Measurements from ENCODE around the gene RMI2.
"Not testable (repeated sequence)": the region's sequence is repeated elsewhere in the genome, so short reads cannot be mapped to it uniquely, and the experiment has no call there.

Gene RMI2

DNA sequence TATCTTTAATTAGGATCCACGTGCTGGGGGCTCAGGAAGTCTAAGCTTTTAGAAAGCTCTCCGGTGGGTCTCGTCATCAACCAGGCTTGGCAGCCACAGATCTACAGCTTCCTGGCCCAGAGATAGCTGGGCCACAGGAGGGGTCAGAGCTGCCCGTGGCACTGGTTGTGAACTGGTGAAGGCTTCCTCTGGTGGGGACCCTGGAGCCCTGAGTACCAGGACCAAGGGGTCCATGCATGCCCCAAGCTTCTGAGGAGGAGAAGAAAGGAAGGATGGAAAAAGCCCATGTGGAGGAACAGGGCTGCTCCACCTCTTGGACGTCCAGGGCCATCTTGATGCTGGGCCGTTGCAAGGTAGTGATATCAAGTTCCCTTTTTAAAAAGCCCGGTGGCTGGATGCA is 13.3 kb downstream of the RMI2 start:
- no peak for DNase-seq

DNA sequence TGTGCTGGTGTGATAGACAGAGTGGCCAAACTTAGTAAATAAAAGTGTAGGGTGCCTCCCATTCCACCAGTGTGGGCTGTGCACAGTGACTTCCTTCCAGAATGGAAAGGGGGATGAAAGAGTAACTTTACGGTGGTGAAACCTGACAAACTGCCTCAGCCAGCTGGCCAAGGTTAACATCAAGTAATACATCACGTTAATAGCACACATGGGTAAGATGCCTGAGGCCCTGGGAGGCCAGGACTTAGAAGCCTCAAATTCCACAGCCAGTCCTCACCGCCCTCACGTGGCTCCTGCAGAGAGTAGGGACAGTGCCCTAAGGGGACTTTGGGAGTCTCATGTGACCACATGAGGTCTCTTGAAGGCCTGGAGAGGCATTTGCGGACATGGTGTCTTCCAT is 14.1 kb downstream of the RMI2 start:
- no peak for DNase-seq

DNA sequence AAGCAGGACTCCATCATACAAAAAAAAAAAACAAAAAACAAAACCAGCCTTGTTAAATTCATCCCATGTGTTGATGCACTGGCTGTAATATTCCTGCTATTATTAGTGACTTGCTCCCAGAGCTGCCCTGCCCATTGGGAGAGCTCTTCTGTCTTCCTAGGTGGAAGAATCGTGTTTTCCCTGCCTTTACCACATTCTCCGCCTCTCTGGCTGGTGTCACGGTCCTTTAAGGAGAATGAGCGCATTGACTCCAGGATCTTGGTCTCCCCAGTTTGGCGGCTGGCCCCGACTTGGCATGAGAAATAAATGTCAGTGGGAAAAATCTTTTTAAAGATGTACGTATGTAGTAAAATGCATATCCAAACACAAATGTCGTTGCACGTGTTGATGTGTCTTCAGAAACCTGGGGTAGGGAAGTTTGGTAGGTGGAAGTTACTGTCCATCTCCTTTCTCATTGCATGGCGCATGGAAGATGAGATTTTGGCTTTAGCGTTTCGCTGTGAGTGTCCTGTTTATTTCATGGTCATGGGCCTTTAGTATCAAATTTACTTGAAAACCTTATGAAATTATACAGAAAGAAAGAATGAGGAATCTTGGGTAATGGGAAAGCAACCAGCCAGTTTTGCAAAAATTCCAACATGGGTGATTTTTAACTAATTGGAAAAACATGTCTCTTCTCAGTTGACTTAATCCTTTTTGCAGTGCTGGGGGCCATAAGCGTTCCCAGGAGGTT is 15.5 kb downstream of the RMI2 start:
- DNase-seq, result no peak

GRCh38 chr16:11361701-11362451 is 16.6 kb downstream of the RMI2 start:
- DNase-seq, result no peak

DNA sequence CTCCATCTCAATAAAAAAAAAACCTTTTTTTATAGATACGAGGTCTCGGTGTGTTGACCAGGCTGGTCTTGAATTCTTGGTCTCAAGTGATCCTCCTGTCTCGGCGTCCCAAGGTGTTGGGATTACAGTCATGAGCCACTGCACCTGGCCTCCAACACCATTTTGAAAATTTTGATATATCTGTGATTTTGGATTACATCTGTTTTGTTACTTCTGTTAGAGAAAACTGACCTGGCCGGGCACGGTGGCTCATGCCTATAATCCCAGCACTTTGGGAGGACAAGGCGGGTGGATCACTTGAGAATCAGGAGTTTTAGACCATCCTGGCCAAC is 18.6 kb downstream of the RMI2 start:
- DNase-seq, result no peak

- DNase-seq, result no peak
These were observed 22.2 kb downstream of the RMI2 start for GRCh38 chr16:11367483-11367906.

GRCh38 chr16:11370084-11370931 is 25.0 kb downstream of the RMI2 start:
- no peak for DNase-seq

- DNase-seq, result not testable (repeated sequence)
These were observed 25.6 kb downstream of the RMI2 start for GRCh38 chr16:11370932-11371279.

- no peak for DNase-seq
These were observed 27.0 kb downstream of the RMI2 start for GRCh38 chr16:11372073-11372828.

- no peak for DNase-seq
These were observed 27.6 kb downstream of the RMI2 start for GRCh38 chr16:11372829-11373306.

GRCh38 chr16:11374255-11374654 is 29.0 kb downstream of the RMI2 start:
- DNase-seq, result no peak

DNA sequence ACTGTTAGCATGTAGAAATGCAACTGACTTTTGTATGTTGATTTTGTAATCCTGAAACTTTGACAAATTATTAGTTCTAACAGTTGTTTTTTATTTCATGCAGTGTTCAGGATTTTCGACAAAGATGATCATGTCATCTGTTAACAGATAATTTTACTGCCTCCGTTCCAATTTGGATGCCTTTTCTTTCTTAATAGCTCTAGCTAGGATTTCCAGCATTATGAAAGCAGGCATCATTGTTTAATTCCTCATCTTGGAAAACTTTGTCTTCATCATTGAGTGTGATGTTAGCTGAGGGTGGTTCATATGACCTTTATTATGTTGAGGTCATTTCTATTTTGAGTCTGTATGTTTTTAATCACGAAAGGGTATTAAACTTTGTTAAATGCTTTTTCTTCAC is 31.9 kb downstream of the RMI2 start:
- no peak for DNase-seq

- DNase-seq, result not testable (repeated sequence)
These were observed 33.7 kb downstream of the RMI2 start for GRCh38 chr16:11378951-11379350.

- no peak for DNase-seq
These were observed 34.2 kb downstream of the RMI2 start for GRCh38 chr16:11379420-11379819.

DNA sequence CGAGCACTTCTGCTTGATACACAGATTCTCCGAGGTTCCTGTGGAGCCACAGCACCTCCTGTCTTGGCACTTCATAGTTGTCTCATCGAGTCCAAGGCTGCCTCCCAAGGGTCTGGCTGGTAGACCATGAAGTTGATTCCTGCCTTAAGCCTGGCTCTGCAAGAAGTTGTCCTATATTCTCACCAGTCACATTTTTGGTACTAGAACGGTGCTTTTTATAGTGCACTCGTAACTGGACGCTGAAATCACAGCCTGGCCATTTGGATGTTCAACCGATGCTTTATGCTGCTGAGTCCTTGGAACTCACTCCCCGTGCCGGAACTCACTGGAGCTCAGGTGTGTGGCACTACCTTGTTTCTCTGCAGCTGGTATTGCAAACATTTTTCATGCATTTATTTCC is 35.6 kb downstream of the RMI2 start:
- no peak for DNase-seq

- no peak for DNase-seq
These were observed 38.4 kb downstream of the RMI2 start for GRCh38 chr16:11383481-11384183.

- DNase-seq, result no peak
These were observed 39.1 kb downstream of the RMI2 start for GRCh38 chr16:11384184-11384955.

DNA sequence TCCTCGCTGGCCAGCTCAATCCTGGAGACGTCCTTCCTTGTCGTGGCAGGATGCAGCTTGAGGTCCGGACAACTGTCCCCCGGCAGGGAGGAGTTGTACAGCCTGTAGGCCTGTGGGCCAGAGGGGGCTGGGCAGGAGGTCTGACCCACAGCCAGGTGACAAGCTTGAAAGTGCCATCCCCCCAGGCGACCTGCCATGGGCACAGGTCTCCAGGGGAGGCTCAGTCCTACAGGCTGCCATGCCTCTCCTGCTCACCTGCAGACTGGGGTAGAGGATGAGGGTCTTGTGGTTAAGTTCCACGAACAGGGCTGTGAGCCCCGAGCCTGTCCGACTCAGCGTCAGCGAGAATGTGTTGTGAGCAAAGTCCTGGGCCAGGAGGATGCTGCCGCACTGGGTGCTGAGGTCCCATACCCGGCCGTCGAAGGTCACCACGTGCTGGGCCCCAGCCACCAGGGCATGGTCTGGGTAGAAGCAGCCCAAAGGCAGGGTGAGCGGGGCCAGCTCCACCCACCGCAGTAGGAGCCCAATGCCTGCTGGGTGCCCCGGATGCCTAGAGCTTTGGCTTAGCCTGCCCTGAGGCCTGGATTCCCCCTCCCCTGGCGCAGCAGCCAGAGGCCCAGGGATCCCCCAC is 39.8 kb downstream of the RMI2 start:
- no peak for DNase-seq

DNA sequence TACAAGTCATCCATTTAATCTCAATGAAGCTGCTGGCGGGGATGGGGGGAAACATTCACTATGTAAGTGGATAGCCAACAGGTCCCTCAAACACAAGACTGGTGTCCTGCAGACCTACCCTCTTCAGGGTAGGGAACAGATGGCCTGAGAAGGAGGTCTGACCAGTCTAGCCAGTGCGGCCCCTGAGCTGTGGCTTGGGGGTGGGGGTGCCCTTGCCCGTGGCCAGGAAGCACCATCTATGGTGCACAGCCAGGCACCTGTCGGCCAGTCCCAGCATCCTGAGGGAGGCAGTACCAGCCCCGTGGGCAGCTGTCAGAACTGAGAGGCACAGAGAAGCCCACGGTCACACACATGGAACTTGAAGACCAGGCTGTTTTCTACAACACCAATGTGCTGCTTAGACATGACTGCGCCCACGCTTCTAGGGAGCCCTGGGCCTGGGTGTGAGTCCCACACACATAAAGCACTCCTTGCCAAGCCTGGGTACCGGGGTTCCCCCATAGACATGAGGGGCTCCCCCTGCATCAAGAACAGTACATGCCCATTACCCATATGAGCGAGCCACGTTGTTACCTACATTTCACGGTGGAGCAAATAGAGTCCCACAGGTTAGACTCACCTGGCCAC is 40.9 kb downstream of the RMI2 start:
- DNase-seq, result no peak

GRCh38 chr16:11386791-11387546 is 41.7 kb downstream of the RMI2 start:
- no peak for DNase-seq
